Measurements from ENCODE around the gene ASCL4.

The ASCL4 gene

DNA sequence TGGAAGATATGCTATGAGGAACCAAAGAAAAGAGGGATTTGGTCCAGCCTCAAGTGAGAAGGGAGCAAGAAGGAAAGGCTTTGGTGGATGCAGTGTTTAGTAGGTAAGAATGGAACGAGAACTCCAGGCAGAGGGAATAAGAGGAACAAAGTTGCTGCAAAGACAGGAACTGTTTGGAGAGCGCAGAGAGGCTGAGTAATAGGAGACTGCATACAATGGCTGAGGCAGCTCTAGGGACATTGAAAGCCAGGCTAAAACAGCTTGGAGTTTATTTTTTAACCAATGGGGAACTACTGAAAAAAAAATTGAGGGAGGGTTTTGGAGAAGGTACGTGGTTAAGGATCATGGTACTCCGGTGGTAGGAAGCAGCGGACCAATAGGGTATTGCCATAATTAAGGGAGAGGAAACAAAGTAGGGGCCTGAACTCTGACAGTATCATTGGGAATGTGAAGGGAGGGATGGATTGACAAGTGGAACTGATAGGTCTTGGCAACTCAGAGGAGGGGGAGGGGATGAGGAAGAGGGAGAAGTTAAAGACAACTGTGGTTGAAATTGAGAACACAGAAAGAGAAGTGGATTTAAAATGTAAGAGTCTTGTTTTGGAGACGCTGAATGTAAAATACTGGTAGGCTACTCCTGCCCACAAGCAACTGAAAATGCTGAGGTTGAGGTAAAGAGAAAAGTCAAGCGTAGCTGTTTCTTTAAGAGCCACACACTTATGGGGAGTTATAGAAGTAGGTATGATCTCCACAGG, 4.8 kb downstream of the ASCL4 start:
- DNase-seq: no peak

DNA sequence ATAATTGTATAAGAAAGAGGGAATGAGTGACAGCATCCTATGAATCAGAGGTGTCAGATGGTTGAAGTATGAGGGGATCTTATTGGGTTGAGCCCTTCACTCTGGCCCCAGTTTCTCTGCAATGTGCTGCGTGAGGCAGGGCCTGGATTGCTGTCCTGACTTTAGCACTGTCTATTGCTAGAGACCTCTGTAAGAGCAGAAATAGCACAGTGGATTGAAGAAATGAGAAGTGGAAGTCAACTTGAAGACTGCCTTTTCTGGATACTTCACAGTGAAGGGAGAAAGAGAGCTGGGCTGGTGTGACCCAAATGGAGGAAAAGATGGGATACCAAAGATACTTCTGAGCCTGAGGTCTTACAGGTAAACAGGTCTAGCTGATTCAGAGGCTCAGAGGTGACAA, 5.8 kb downstream of the ASCL4 start:
- DNase-seq: no peak

DNA sequence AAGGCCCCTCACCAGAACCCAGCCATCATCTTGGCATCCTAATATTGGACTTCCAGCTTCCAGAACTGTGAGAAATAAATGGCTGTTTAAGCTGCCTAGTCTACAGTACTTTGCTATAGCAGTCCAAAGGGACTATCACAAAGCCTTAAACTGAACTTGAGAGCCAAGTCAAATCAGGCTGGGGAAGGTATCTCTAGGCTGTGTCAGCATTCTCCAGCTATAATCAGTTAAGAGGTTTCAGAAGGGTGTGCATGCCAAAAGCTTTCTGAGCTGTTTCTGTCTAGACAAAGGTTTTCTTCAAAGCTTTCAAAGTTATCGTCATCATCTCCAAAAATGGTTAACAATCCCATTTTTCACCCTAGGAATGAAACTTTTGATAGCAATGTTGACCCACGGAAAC, 7.6 kb downstream of the ASCL4 start:
- no peak for DNase-seq

DNA sequence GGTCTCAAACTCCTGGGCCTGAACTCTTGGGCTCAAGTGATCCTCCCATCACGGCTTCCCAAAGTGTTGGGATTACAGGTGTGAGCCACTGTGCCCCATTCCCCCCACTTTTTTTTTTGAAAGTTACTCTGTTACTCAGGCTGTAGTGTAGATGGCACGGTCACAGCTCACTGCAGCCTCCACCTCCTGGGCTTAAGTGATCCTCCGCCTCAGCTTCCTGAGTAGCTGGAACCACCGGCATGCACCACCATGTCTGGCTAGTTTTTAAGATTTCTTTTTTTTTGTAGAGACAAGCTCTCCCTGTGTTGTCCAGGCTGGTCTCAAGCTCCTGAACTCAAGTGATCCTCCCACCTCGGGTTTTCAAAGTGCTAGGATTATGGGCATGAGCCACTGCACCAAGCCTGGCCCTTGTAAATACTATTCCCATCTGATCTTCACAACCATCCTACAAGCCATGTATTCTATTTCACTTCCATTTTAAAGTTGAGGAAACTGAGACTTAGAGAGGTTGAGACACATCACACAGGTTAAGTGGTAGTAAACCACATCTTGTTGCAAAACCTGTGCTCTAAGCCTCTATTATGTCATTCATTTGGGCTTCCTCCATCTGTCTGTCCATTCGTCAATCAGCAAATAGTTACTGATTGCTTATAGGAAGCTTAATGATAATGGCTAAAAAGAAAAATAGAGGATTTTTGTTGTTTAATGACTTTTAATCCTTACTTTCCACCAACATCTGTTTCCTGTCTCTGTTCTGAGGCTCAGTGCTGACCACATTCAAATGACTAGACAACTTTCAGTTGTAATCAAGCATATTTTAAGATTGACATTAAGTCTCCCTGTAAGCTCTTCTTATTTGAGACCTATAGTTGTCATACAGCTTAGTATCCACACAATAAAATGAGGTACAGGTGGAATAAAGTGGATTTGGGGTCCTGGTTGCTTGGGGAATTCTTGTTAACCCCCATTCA, 9.2 kb downstream of the ASCL4 start:
- no peak for DNase-seq

DNA sequence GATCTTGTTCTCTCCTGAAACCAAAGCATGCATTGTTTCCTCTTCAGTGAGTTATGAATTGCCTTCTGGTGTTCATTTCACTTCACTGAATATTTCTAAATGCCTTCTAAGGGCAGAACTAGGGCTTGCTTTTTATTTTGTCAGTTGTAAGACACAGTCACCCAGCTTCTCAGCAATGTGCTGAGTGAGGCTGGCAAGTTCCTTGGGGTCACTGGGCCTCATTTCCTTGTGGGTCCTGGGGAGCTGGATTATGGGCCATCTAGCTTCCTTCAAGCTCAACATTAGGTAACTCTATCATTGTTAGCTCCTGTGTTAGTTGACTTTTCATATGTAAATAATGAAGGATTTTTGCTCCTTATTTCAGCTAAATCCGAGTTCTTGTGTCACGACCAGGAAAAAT, 13.8 kb downstream of the ASCL4 start:
- no peak for DNase-seq

DNA sequence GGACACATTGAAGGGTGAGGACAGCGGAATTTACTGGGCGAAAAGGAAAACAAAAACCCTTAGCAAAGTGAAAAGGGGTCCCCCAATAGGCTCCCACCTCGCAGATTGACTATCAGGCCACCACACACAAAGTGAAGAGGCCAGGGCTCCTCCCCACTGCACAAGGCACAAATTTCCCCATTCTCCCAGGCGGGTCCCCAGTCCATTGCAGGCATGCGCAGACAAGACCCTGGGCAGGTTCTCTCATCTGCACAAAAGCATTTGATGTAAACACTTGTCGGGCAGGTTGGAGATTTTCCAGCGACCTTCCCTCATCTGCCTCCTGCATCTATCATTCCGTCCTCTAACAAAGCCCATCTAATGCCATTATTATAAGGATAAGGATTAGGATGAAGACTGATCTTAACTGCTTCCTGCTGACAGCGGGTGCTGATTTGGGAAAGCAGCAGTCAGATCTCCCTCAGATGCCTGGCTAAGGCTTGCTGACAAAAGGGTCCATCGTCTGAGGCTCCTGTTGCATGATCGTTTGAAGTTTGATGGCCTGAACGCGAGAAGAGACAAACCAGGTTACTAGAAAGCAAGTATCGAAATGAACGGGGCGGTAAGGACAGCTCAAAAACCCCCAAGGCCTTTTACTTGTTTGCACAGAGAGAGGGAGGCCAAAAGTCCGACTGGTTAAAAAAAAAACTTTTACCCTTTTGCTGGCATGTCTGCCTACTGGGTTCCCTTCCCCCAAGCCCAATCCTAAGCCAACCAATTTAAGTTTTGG, 14.4 kb downstream of the ASCL4 start:
- no peak for DNase-seq

DNA sequence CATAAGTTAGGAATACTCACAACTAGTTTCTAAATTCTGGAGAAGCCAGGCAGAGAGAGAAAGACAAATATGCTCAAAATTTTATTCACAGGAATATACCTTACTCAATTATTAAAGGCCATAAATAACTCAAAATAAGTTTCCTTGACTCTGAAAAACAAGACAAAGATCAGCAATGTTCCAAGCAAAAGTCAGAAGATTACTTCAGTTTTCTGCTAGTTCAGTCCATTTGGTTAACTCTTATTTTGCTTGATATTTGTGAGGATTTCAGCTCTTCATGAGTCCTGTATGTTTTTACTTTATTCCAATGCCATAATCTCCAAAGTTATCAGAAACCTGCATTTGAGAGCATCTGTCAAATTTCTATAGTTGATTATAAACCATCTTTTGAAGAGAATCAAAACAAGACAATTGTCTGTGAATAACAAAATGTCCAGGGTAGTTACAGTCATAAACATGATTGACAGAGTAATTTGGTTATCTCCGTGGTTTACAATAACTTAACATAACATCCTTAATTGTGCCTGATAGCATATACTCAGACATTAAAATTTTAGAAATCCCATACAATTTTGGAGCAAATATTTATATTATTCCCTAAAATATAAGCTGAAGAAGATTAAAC, 17.1 kb downstream of the ASCL4 start:
- DNase-seq: no peak

DNA sequence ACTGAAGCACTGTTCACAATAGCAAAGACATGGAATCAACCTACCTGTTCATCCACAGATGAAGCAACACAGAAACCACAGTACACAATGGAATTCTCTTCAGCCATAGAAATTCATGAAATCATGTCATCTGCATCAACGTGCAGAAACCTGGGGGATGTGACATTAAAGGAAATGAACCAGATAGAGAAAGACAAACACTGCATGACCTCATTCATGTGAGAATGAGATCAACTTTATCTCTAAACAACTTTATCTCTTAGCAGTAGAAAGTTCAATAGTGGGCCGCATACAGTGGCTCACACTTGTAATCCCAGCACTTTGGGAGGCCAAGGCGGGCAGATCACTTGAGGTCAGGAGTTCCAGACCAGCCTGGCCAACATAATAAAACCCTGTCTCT, 19.9 kb downstream of the ASCL4 start:
- DNase-seq: no peak

DNA sequence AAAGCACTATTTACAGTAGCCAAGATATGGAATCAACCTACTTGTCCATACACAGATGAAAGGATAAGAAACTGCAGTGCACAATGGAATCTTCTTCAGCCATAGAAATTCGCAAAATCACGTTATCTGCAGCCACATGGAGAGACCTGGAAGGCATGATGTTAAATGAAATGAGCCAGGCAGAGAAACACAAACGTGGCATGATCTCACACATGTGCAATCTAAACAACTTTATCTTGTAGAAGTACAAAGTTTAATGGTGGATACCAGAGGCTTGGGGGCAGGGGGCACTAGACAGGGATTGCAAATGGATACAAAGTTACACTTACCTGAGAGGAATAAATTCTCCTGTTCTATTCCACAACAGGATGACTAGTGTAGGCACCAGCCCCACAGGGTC, 24.1 kb downstream of the ASCL4 start:
- DNase-seq: no peak

DNA sequence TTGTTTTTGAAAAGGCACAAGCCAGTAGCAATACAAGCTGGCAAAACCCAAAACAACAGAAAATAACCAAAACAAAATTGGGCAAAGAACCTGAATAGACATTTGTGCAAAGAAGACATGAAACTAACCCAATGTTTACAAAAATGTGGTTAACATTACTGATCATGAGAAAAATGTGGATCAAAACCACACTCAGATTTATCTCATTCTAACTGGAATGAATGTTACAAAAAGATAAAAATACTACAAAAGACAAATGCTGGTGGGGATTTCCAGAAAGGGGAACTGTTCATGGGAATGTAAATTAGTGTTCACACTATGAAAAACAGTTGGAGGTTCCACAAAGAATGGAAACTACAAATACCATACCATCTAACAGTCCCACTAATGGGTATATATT, 26.6 kb downstream of the ASCL4 start:
- no peak for DNase-seq

DNA sequence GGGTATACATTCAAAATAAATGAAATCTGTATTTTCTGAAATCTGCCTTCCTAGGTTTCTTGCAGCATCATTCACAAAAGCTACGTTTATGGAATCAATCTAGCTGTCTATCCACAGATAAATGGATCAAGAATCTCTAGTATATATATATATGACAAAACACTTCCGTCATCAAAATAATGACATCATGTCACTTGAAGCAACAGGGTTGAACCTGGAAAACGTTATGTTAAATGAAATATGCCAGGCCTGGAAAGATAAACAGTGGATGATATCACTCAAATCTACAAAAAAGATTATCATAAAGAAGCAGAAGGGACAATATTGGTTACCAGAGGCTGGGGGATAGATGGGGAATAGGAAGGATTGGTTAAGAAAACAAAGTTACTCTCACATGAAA, 28.6 kb downstream of the ASCL4 start:
- DNase-seq: no peak

DNA sequence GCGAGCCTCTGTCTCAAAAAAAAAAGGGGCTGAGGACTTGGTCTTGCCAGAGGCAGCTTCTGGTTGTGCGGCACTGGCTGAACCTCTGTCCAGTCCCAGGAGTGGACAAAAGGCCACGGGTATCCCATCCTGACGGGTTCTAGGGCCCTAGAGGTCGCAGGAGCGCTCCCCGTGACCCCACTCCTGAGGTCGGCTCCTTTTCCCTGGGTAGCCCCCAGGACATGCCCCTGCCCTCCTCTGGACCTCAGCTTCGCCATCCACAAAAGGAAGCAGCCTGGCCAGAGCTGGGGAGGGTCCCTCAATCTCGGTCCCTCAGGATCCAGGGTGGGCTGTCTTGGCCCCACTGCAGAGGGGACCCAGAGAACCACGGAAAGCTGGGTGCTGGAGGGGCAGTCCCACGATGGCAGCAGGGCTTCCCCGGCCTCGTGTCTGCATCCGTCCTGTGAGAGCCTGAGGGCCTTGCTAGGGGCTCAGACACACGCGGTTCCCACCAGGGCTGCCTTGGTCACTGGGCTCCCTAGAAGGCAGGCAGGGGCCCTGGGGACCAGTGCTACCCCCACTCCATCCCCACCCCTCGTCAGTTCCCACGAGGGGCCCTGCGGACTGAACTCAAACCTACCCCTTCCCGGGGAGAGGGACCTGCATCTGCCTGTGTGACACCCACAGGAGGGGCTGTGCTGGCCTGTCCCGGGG, 31.1 kb downstream of the ASCL4 start:
- no peak for DNase-seq

DNA sequence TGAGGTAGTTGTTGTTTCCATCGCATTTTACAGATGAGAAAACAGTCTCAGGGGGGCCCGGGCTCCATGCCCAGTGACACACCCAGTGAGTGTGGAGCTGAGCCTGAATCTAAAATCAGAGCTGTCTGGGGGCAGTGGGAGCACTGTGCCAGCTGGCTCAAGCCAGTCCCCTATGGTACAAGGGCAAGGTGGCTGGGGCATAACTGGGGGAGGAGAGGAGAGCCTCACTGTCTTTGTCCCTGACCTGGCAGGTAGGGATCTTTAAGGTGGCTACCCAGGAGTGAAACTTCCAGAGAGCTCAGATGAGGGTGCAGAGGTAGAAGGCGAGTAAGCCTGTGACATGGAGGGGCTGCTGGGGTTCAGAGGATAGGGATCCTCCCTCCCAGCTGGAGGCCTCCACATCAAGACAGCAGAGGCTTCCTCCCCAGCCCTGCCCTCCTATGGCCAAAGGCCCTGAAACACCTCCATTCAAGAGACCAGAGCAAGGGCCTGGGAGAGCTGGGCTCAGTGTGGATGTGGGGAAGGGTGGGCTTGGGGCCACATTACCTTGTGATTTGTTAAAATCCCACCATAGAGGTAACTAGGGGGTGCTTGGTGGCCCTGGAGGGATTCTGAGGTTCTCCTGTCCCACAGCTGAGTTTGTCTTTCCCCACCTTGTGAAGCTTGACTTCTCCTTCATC, 33.1 kb downstream of the ASCL4 start:
- no peak for DNase-seq

DNA sequence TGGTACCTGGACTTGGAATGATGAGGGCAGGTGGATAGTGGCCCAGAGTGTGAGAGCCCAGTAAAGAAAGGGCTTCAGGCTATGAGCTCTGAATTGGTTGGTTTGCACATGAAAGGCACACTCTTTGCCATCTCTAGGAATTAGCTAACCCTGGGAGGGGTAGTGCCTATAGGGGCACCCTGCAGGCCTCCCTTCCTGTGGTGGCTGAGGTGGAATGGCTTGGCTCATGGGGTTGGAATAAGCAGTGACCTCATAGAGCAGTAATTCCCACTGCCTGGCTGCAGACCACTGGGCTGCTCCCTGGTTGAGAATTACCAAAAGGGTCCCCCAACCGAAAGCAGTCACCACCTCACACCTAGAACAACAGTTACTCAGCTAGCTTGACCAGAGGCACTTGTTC, 42.7 kb downstream of the ASCL4 start:
- no peak for DNase-seq

DNA sequence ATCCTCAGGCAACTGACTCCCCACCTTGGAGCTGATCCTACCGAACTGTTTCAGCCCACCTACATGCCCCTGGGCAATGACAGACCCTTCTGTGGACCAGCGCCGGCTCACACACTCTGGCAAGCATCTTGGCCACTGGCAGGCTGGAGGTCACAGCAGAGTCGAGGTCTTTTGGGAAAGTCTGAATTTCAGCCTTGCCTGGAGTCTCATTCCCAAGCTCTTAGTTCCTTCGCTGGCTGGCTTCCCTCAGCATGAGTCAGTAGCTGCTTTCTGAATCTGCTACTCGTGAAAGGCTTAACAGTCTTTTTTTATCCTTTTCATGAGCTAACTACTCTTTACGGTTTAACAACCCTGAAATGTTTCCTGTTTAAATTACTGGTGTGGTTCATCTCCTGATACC, 44.5 kb downstream of the ASCL4 start:
- DNase-seq: no peak

DNA sequence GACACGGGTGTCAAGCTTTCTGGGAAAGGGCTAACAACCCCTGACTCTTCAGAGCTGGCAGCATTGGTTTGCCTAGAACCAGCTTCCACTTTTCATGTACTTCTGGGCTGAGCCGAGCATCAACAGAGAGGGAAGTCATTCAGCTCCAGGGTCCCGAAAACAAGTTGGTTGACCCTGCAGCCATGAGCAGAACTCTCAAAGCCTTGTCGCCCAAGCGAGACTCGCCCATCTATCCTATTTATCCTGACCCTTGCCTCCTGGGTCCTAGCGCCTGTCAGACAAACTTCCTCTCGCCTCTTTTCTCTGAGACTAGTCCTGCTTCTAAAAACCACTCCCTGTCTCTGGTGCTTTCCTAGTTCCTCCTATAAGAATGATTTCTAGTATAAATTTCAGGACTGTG, 47.9 kb downstream of the ASCL4 start:
- DNase-seq: no peak

All from NCI-H1930 (cell line).